NB4 (cell line): Measurements from ENCODE around the gene PPP2R1B.

Experiments used
- CTCF ChIP-seq: IDR thresholded peaks from one replicate; pipeline ENCODE4 v1.5.1; 2012; ENCODE audit warnings: low read depth, low read length
- MYC ChIP-seq: IDR thresholded peaks from 2 replicates; pipeline ENCODE4 v1.6.1; 2011; ENCODE audit warnings: low read depth, low read length
- POLR2A ChIP-seq: IDR thresholded peaks from 2 replicates; pipeline ENCODE4 v1.6.1; 2011; ENCODE audit warnings: mild to moderate bottlenecking; ENCODE audit not compliant: insufficient read length; ENCODE audit errors: extremely low read depth

GRCh38 chr11:111726301-111726713 is 39.9 kb downstream of the PPP2R1B start:
- TF ChIP-seq CTCF (no peak), MYC (no peak), POLR2A (no peak)
